PC-3 (cell line): ENCODE measurements around the gene RAD51D. TPM values are rescaled to one million over a fixed set of nuclear protein-coding genes. Genes with fewer than 3 reads are reported as not detected.

Experiments used
- ATAC-seq: fragments of 200-7000 bp; cut with Tn5 transposase; 2 replicates; pipeline ENCODE4 v1.9.1; 2020; ENCODE audit warnings: mild to moderate bottlenecking, moderate library complexity
- BruUV-seq: library from RNA; stranded (reverse); fragments of 400-500 nt; replicated peaks from 2 replicates; lab custom pipeline; 2021; lab: Mats Ljungman, UMichigan
- CTCF ChIA-PET: fragments of 300-600 bp; sonication (Branson Sonifier 250); formaldehyde crosslinking; loops from one replicate; lab custom pipeline; 2022; ENCODE audit warnings: antibody characterized with exemption; lab: Charles Lee
- POLR2A ChIA-PET: fragments of 300-600 bp; sonication (Branson Sonifier 250); formaldehyde crosslinking; loops from one replicate; lab custom pipeline; 2022; ENCODE audit warnings: antibody characterized with exemption; ENCODE audit not compliant: unreplicated experiment; lab: Charles Lee
- DNase-seq: peaks from one replicate; pipeline ENCODE4 v3.0.0-alpha.2; 2015
- H2AFZ ChIP-seq: fragments of 300-600 bp; sonication (generic); 2 replicates; pipeline ENCODE4 v1.6.0; 2016; ENCODE audit warnings: antibody characterized with exemption, low read length
- H3F3A ChIP-seq: fragments of 300-600 bp; sonication (generic); one replicate; pipeline ENCODE4 v1.6.0; 2017; ENCODE audit warnings: antibody characterized with exemption, low read length, control low read depth, mild to moderate bottlenecking; ENCODE audit not compliant: unreplicated experiment
- H3K27ac ChIP-seq: fragments of 300-600 bp; sonication (generic); 2 replicates; pipeline ENCODE4 v1.5.1; 2016; ENCODE audit warnings: mild to moderate bottlenecking, low read length
- H3K27me3 ChIP-seq: fragments of 300-600 bp; sonication (generic); 2 replicates; pipeline ENCODE4 v1.6.1; 2016; ENCODE audit warnings: low read length, mixed read lengths
- H3K36me3 ChIP-seq: fragments of 300-600 bp; sonication (generic); 2 replicates; pipeline ENCODE4 v1.6.1; 2016; ENCODE audit warnings: low read depth, mixed run types, low read length, mixed read lengths
- H3K4me1 ChIP-seq: fragments of 300-600 bp; sonication (generic); 2 replicates; pipeline ENCODE4 v1.5.1; 2016; ENCODE audit warnings: low read length; ENCODE audit not compliant: insufficient read depth
- H3K4me2 ChIP-seq: fragments of 300-600 bp; sonication (generic); 2 replicates; pipeline ENCODE4 v1.6.0; 2016; ENCODE audit warnings: low read length
- H3K4me3 ChIP-seq: fragments of 300-600 bp; sonication (generic); 2 replicates; pipeline ENCODE4 v1.5.1; 2016; ENCODE audit warnings: mild to moderate bottlenecking, low read length, mixed read lengths
- H3K79me2 ChIP-seq: fragments of 300-600 bp; sonication (generic); 2 replicates; pipeline ENCODE4 v1.6.1; 2017; ENCODE audit warnings: low read length, mixed read lengths
- H3K9ac ChIP-seq: fragments of 300-600 bp; sonication (generic); 2 replicates; pipeline ENCODE4 v1.6.0; 2016; ENCODE audit warnings: mild to moderate bottlenecking, low read length
- H3K9me2 ChIP-seq: fragments of 300-600 bp; sonication (generic); replicated peaks from 2 replicates; pipeline ENCODE4 v1.6.1; 2016; ENCODE audit warnings: mixed run types, low read length, mixed read lengths
- H3K9me3 ChIP-seq: fragments of 300-600 bp; sonication (generic); 2 replicates; pipeline ENCODE4 v1.6.1; 2016; ENCODE audit warnings: low read length, mixed read lengths
- H4K20me1 ChIP-seq: fragments of 300-600 bp; sonication (generic); 2 replicates; pipeline ENCODE4 v1.6.1; 2016; ENCODE audit warnings: low read length, mixed read lengths
- EZH2 ChIP-seq: fragments of 300-600 bp; sonication (generic); IDR thresholded peaks from one replicate; pipeline ENCODE4 v1.6.1; 2017; ENCODE audit warnings: antibody characterized with exemption, mild to moderate bottlenecking, low read length; ENCODE audit not compliant: unreplicated experiment
- EZH2phosphoT487 ChIP-seq: fragments of 300-600 bp; sonication (generic); IDR thresholded peaks from 2 replicates; pipeline ENCODE4 v1.6.1; 2018; ENCODE audit warnings: mild to moderate bottlenecking, antibody characterized with exemption, low read length, borderline replicate concordance
- intact Hi-C: fragments of 100-400 bp; cut with micrococcal nuclease; formaldehyde crosslinking; loops from 2 replicates; pipeline ENCODE4 v1.9.0; 2023
- total RNA-seq: library from RNA; depleted of rRNA; stranded (reverse); fragments of >200 nt; gene quantifications from 2 replicates; pipeline ENCODE4 v1.2.3, GENCODE V29; 2014
- TF ChIP-seq, protein P1 (sequence below): fragments of 300-600 bp; sonication (generic); conservative IDR thresholded peaks from 2 replicates; pipeline ENCODE4 v1.5.1; 2017; ENCODE audit warnings: antibody characterized with exemption, low read depth, mild to moderate bottlenecking, low read length

The RAD51D gene
- total RNA-seq, 1 experiment from 2014 or later, result 10.7 TPM

DNA sequence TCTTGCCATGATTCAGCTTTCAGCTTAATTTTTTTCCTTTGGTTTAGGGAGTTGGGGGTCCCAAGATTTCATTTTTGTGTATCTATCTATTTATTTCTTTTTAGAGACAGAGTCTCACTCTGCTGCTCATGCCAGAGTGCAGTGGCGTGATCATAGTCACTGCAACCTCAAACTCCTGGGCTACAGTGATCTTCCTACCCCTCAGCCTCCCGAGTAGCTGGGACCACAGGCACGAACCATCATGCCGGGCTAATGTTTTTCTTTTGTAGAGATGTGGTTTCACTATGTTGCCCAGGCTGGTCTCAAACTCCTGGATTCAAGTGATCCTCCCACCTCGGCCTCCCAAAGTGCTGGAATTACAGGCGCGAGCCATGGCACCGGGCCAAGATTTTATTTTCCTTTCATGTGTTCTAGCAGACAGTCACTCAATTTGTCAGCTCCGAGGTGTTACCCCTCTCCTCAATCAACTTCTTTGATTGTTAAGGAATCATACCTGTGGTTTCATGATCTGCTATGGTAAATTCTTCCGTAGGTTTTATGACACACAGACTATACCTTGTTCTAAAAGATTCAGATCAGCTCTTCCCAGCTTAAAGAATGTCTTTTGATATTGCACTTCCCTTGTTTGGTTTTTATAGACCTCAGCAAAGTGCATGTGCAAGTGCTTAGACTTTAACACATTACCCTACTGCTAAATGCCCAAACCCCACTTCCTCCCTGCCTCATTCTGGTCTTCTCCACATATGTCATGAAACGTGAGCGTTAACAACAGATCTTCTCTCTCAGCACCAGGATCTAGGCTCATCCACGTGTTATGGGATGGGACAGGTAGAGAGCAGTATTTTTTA is 40.9 kb upstream of the RAD51D start:
- Histone ChIP-seq H3K4me1 (no peaks in the 10 kb centered on the region), H3K9me2 (no peaks in the 10 kb centered on the region), H3F3A (no peaks in the 10 kb centered on the region), H3K36me3 (no peaks in the 10 kb centered on the region), H3K9ac (no peak overlapping the region), H2AFZ (no peak overlapping the region), H3K4me2 (no peak overlapping the region), H3K79me2 (no peaks in the 10 kb centered on the region), H3K27me3 (peaks cover 13% of the 10 kb centered on the region), H4K20me1 (no peaks in the 10 kb centered on the region), H3K4me3 (no peak overlapping the region), H3K9me3 (no peaks in the 10 kb centered on the region), H3K27ac (no peak overlapping the region)
- CTCF ChIA-PET, result no interaction called here
- no peak for TF ChIP-seq EZH2
- TF ChIP-seq, protein P1, sequence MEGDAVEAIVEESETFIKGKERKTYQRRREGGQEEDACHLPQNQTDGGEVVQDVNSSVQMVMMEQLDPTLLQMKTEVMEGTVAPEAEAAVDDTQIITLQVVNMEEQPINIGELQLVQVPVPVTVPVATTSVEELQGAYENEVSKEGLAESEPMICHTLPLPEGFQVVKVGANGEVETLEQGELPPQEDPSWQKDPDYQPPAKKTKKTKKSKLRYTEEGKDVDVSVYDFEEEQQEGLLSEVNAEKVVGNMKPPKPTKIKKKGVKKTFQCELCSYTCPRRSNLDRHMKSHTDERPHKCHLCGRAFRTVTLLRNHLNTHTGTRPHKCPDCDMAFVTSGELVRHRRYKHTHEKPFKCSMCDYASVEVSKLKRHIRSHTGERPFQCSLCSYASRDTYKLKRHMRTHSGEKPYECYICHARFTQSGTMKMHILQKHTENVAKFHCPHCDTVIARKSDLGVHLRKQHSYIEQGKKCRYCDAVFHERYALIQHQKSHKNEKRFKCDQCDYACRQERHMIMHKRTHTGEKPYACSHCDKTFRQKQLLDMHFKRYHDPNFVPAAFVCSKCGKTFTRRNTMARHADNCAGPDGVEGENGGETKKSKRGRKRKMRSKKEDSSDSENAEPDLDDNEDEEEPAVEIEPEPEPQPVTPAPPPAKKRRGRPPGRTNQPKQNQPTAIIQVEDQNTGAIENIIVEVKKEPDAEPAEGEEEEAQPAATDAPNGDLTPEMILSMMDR, result no peak
- TF ChIP-seq EZH2phosphoT487, result no peak
- BruUV-seq, result no TSS peak
- POLR2A ChIA-PET, result no interaction called here
- no peak for ATAC-seq
- intact Hi-C loops, result no loop called here
- no peak for DNase-seq

DNA sequence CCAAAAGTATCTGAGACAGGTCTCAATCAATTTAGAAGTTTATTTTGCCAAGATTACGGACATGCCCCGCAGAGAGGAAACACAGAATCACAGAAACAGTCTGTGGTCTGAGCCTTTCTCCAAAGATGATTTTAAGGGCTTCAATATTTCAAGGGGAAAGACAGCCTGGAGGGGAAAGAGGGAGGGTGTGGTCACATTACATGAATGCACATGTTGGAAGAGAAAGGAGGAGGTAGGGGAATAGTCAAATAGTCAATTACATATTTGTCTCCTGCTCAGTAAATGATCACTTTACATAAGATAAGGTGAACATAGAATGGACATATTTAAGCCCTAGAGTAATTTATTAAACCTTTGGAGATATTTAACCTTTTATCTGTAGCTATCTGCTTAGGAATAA is 40.3 kb upstream of the RAD51D start:
- BruUV-seq, result no TSS peak
- Histone ChIP-seq H3K4me1 (no peaks in the 10 kb centered on the region), H3K79me2 (no peaks in the 10 kb centered on the region), H3K36me3 (no peaks in the 10 kb centered on the region), H3K9ac (no peak overlapping the region), H3K27me3 (peaks cover 13% of the 10 kb centered on the region), H3F3A (no peaks in the 10 kb centered on the region), H3K4me3 (no peak overlapping the region), H3K9me2 (no peaks in the 10 kb centered on the region), H3K4me2 (no peak overlapping the region), H4K20me1 (no peaks in the 10 kb centered on the region), H3K9me3 (no peaks in the 10 kb centered on the region), H3K27ac (no peak overlapping the region), H2AFZ (no peak overlapping the region)
- TF ChIP-seq, protein P1, result no peak
- no peak for TF ChIP-seq EZH2phosphoT487
- TF ChIP-seq EZH2, result no peak
- ChIA-PET CTCF (no interaction called here), POLR2A (no interaction called here)
- intact Hi-C loops, result no loop called here
- no peak for DNase-seq
- ATAC-seq, result no peak

DNA sequence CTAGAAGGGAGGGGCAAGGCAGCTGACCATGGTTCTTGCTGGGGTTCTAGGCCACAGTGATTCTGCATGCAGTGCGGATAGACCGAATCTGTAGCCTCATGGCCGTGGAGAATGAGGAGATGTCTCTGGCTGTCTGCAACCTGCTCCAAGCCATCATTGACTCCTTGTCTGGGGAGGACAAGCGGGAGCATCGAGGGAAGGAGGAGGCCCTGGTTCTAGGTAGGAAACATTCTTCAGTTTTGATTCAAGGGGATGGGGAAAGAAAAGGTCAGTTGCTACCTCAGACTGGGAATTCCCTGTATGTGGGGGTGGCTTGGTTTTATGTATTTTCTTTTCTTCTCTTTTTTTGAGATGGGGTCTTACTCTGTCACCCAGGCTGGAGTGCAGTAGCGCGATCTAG is 35.6 kb upstream of the RAD51D start:
- Histone ChIP-seq H3K9ac (no peak overlapping the region), H3K4me1 (0 out of 2 replicates have a peak, but pooled peaks cover 4% of the 10 kb centered on the region), H2AFZ (no peak overlapping the region), H3K4me3 (no peak overlapping the region), H3K27me3 (0 out of 2 replicates have a peak, but pooled peaks cover 5% of the 10 kb centered on the region), H3K79me2 (no peaks in the 10 kb centered on the region), H4K20me1 (no peaks in the 10 kb centered on the region), H3F3A (no peaks in the 10 kb centered on the region), H3K9me3 (no peaks in the 10 kb centered on the region), H3K27ac (no peak overlapping the region), H3K4me2 (no peak overlapping the region), H3K9me2 (no peaks in the 10 kb centered on the region), H3K36me3 (no peaks in the 10 kb centered on the region)
- DNase-seq (no peak), ATAC-seq (no peak)
- POLR2A ChIA-PET, result no interaction called here
- CTCF ChIA-PET, result no interaction called here
- intact Hi-C loops, result no loop called here
- BruUV-seq, result no TSS peak
- TF ChIP-seq, protein P1, result no peak
- TF ChIP-seq EZH2phosphoT487 (no peak), EZH2 (no peak)
